Chondrocyte (in vitro differentiated cells): ENCODE data around the gene RUBCN. TPM values are rescaled to one million over a fixed set of nuclear protein-coding genes. Genes with fewer than 3 reads are reported as not detected.
"Not testable (repeated sequence)": the region's sequence is repeated elsewhere in the genome, so short reads cannot be mapped to it uniquely, and the experiment has no call there.

ENCODE experiments used
- DNase-seq: peaks from one replicate; pipeline ENCODE4 v3.0.0; 2021; ENCODE audit warnings: mixed read lengths, low spot score
- H3K27ac Mint-ChIP-seq: one replicate; pipeline ENCODE4 v1.8.0; 2021; ENCODE audit warnings: mild to moderate bottlenecking, moderate library complexity, mixed read lengths; ENCODE audit not compliant: unreplicated experiment
- H3K27me3 Mint-ChIP-seq: 2 replicates; pipeline ENCODE4 v1.8.0; 2021; ENCODE audit warnings: low read depth, mixed read lengths
- H3K36me3 Mint-ChIP-seq: 2 replicates; pipeline ENCODE4 v1.8.0; 2021; ENCODE audit warnings: low read depth, mixed read lengths
- H3K4me1 Mint-ChIP-seq: 2 replicates; pipeline ENCODE4 v1.8.0; 2021; ENCODE audit warnings: low read depth, mild to moderate bottlenecking, mixed read lengths
- H3K4me3 Mint-ChIP-seq: one replicate; pipeline ENCODE4 v1.8.0; 2021; ENCODE audit warnings: mild to moderate bottlenecking, moderate library complexity, mixed read lengths; ENCODE audit not compliant: unreplicated experiment
- H3K9me3 Mint-ChIP-seq: 2 replicates; pipeline ENCODE4 v1.8.0; 2021; ENCODE audit warnings: low read depth, mixed read lengths
- total RNA-seq: library from RNA; stranded (reverse); gene quantifications from 3 replicates; pipeline ENCODE4 v1.2.1, GENCODE V29; 2021
- TF ChIP-seq, protein P1 (sequence below): fragments of 200-600 bp; sonication (generic); IDR thresholded peaks from 2 replicates; pipeline ENCODE4 v1.5.0; 2021; ENCODE audit warnings: antibody characterized with exemption, mild to moderate bottlenecking, moderate library complexity

RUBCN gene
- total RNA-seq, 1 donor from 2014 or later: 31.2 TPM

DNA sequence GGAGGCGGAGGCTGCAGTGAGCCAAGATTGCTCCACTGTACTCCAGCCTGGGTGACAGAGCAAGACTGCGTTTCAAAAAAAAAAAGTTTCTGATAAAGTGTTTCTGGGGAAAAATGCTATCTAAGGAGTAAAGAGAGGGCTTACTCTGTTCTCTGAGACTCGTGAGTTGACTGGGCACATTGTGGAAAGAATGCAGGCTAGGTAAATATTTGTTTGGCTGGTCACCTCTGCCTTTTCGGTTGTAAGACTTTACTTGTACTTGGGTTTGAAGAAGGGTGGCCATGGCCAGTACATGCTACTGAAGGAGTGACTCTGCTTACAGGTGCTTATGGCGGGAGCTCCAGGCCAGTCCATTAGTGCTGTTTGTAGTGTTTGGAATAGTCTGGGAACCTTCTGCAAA lies 68.7 kb downstream of the RUBCN start:
- Mint-ChIP-seq H3K27me3 (no peaks in the 10 kb centered on the region), H3K27ac (no peak overlapping the region), H3K4me1 (no peaks in the 10 kb centered on the region), H3K36me3 (peaks cover 16% of the 10 kb centered on the region), H3K9me3 (no peaks in the 10 kb centered on the region), H3K4me3 (no peak overlapping the region)
- TF ChIP-seq, protein P1, sequence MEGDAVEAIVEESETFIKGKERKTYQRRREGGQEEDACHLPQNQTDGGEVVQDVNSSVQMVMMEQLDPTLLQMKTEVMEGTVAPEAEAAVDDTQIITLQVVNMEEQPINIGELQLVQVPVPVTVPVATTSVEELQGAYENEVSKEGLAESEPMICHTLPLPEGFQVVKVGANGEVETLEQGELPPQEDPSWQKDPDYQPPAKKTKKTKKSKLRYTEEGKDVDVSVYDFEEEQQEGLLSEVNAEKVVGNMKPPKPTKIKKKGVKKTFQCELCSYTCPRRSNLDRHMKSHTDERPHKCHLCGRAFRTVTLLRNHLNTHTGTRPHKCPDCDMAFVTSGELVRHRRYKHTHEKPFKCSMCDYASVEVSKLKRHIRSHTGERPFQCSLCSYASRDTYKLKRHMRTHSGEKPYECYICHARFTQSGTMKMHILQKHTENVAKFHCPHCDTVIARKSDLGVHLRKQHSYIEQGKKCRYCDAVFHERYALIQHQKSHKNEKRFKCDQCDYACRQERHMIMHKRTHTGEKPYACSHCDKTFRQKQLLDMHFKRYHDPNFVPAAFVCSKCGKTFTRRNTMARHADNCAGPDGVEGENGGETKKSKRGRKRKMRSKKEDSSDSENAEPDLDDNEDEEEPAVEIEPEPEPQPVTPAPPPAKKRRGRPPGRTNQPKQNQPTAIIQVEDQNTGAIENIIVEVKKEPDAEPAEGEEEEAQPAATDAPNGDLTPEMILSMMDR: no peak
- DNase-seq: no peak

DNA sequence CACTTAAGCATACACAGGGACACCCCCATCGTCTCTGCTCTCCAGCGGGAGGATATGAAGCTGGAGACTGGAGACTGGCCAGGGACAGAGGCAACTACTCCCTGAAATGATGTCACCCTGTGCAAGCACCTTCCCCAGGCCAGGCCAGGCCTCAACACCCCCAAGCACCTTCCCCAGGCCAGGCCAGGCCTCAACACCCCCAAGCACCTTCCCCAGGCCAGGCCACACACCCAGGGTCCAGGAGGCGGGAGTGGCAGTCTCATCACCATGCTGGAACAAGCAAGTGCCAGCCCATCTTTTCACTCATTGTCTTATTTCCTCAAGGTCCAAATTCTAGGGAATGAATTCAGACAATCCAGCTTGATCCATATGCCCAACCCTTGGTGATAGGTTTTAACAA lies 69.4 kb downstream of the RUBCN start:
- not testable (repeated sequence) for H3K9me3 Mint-ChIP-seq, DNase-seq
- H3K36me3 Mint-ChIP-seq: peaks cover 12% of the 10 kb centered on the region

DNA sequence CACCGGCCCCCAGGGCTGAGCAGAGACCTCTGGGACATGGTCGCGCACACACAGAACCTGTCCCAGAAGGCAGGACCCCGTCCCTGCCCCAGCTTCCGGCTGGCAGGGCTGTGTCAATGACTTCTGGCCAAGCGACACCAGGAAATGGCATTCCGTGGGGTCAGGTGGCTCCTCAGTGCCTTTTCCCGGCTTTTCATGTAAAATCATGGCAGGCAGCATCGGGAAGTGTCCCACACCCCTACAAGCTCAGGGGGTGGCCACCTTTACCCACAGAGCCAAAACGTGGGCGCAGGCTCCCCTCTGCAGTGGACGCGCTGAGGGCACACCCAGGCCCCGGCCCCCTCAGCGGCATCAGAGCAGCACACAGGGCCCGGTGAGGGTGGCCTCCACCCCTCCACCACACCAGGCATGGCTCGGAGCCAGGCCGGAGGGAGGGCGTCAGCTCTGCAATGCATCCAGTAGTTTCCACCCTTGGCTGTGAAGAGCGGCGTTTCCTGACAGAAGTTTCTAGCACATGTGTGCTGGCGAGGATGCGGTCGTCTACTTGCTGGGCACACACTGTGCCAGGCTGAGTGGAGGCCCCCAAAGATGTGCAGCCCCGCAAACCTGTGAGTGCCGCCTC lies 70.4 kb downstream of the RUBCN start:
- H3K27me3 Mint-ChIP-seq: not testable (repeated sequence)

More for the DNA sequence above, 69.4 kb downstream of the RUBCN start:
- H3K27ac Mint-ChIP-seq: peak overlapping the region; percentile 41
- H3K4me3 Mint-ChIP-seq, H3K4me1 Mint-ChIP-seq, H3K27me3 Mint-ChIP-seq: not testable (repeated sequence)

DNA sequence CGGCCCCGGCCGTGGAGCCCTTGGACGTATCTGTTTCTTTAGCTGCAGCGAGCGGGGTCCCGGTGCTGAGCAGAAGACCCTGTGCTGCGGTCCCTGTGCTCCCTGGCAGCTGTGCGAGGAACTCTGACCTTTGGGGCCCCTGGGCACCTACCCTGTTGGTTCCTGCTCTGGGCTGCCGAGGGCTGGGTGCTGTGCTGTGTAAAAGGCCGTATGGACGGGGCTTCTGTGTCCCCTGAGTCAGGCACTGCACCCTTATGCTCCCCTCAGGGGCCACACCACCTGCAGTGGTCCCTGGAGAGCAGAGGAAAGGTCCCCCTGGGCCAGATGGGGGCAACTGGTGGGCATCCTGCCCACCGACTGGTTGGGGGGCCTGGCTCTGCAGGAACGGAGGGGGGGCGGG lies 71.2 kb downstream of the RUBCN start:
- H3K27ac Mint-ChIP-seq, H3K4me3 Mint-ChIP-seq, DNase-seq, H3K4me1 Mint-ChIP-seq, H3K27me3 Mint-ChIP-seq, H3K9me3 Mint-ChIP-seq, H3K36me3 Mint-ChIP-seq: not testable (repeated sequence)

More for the DNA sequence above, 70.4 kb downstream of the RUBCN start:
- not testable (repeated sequence) for H3K9me3 Mint-ChIP-seq, DNase-seq, H3K36me3 Mint-ChIP-seq, H3K4me3 Mint-ChIP-seq, H3K27ac Mint-ChIP-seq, H3K4me1 Mint-ChIP-seq

DNA sequence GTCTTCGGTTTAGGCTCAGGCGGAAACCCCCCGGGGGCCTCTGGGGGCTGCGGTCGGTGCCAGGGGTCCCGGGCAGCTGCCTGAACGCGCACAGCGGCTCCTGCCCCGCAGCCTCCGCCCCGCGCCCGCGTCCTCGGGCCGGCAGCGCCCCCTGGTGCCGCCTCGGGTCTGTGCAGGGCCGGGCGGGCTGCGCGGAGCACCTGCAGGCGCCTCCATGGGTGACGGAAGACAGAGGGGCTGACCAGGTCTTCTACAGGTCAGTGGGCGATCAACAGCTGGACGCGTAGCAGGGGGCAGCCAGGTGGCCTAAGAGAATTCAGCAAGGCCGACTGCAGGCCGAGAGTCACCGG lies 71.6 kb downstream of the RUBCN start:
- not testable (repeated sequence) for H3K27ac Mint-ChIP-seq, H3K4me1 Mint-ChIP-seq, H3K36me3 Mint-ChIP-seq, H3K27me3 Mint-ChIP-seq, DNase-seq, H3K9me3 Mint-ChIP-seq
- H3K4me3 Mint-ChIP-seq: peak overlapping the region; percentile 50

DNA sequence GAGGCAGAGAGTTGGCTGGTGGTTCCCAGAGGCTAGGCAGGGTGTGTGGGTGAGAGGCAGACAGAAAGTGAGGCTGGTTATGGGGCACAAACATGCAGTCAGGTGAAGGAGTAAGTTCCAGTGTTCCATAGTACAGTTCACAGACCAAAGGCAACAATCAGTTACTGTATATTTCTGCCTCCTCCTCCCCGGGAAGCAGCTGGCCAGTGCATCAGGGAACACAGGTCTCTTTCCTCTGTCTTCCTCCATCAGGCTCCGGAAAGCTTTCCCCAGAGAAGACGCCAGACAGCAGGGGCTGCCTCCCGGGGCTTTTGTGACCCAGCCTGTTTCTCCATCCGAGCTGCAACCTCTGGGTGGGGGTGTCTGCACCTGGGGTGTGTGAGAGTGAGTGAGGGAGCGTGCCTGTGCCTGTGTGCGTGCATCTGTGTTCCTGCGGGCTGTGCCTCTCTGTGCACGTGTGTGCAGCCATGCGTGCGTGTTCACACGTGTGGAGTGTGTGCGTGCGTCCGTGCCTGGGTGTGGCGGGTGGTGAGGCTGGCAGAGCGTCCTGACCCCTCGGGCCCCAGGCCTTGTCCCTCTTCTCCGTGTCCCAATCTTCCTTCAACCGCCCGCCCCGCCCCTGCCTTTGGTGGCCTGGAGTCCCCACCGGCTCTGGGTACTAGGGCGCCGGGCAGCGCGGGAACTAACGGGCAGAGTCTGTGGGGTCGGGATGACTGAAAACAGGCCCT lies 72.1 kb downstream of the RUBCN start:
- TF ChIP-seq, protein P1: peak; percentile 28
- H3K9me3 Mint-ChIP-seq, H3K27me3 Mint-ChIP-seq, H3K27ac Mint-ChIP-seq, H3K36me3 Mint-ChIP-seq, DNase-seq, H3K4me1 Mint-ChIP-seq: not testable (repeated sequence)
- H3K4me3 Mint-ChIP-seq: peak overlapping the region; percentile 50

DNA sequence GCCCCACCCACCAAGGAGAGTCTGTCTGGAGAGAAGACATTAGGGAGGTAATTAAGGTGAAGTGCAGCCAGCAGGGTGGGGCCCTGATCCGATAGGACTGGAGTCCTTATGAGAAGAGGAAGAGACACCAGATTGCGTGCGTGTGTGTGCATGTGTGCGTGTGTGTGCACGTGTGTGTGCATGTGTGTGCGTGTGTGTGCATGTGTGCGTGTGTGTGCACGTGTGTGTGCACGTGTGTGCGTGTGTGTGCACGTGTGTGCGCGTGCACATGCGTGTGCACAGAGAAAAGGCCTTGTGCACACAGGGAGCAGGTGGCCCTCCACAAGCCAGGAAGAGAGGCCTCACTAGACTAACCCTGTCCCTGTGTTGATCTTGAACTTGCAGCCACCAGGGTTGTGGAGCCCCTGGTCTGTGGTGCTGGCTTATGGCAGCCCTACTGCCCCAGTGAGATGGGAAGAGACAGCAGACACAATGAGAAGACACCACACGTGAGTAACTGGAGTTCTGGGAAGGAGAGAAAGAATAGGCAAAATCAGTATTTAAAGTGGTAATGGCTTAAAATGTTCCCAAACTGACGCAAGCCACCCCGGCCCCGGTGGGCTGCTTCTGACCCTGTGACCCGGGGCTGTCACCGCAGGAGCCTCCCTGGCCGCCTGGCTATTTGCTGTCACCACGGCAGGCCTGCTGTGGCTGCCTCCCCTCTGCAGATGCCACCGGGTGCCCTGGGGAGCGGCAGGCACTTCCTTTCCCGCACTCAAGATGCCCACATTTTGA lies 73.2 kb downstream of the RUBCN start:
- not testable (repeated sequence) for DNase-seq, H3K4me3 Mint-ChIP-seq, H3K9me3 Mint-ChIP-seq, H3K27ac Mint-ChIP-seq, H3K4me1 Mint-ChIP-seq, H3K36me3 Mint-ChIP-seq, H3K27me3 Mint-ChIP-seq

DNA sequence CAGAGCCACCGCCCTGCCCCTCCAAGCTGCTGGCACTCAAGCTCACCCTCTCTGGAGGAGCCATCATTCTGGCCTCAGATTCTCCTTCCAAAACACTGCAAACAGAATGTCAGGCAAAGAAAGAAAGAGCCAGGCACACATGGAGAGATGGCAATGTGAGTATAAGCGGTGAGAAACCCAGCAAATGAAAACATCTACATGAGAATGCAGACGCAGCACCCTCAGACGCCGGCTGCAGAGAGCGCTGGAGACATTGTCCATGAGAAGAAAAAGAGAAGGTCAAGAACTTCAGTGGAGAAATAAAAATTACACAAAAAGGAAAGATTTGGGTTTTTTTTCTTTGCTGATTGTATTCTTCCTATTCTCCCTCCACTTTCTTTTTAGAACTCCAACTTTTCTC lies 74.4 kb downstream of the RUBCN start:
- H3K4me3 Mint-ChIP-seq, H3K36me3 Mint-ChIP-seq, DNase-seq, H3K9me3 Mint-ChIP-seq, H3K27me3 Mint-ChIP-seq, H3K27ac Mint-ChIP-seq, H3K4me1 Mint-ChIP-seq: not testable (repeated sequence)

DNA sequence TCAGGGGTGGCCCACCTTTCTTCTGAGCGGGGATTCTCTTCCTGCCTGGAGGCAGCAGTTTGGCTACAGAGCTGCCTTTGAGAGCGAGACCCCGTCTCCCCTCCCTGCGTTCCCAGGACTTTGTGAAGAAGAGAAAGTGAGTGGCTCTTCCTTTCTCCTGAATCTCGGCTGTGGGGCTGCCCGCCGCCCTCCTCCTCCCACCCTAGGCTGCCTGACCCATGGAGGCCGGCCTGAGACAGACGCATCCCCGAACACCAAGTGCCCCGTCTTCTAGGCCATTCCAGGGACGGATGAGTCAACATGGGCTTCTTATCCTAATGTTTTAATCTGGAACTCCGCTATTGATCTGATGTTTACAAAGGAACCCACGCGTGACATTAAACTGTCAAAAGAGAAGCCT lies 74.8 kb downstream of the RUBCN start:
- not testable (repeated sequence) for H3K4me1 Mint-ChIP-seq, H3K27me3 Mint-ChIP-seq, H3K9me3 Mint-ChIP-seq, H3K27ac Mint-ChIP-seq, H3K36me3 Mint-ChIP-seq, H3K4me3 Mint-ChIP-seq, DNase-seq

DNA sequence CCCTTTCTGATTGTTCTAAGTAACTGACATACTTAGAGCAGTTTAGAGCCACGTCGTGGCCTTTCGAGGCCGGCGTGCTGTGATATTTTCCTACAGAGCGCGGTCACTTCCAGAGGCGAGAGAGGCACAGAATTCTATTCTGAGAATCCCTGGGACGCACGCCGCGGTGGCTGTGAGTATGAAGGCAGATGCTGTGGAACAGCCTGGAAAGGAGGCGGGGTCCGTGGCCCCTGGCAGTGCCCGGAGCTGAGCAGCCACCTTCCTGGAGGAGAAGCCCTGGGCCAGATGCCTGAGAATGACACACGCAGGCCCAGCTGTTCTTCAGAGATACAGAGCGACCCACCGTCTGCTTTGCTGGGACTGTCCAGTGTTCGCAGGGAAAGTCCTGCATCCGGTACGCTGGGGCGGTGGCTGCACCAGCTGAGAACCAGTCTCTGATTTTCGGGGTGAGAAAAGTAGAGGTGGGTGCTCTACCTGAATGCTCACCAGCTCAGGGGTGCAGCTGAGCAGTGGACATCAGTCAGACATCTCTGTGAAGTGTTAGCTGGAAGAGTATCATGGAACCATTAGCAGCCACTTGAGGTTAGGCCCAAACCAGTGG lies 75.4 kb downstream of the RUBCN start:
- not testable (repeated sequence) for H3K4me3 Mint-ChIP-seq, H3K27me3 Mint-ChIP-seq, H3K4me1 Mint-ChIP-seq, H3K9me3 Mint-ChIP-seq, H3K27ac Mint-ChIP-seq, H3K36me3 Mint-ChIP-seq, DNase-seq
